B cell (primary cell): ENCODE data around the gene GMNC.
"Not testable (repeated sequence)": the region's sequence is repeated elsewhere in the genome, so short reads cannot be mapped to it uniquely, and the experiment has no call there.

Experiments
- CTCF ChIP-seq: fragments of 200-600 bp; IDR thresholded peaks from one replicate; pipeline ENCODE4 v1.8.0; 2022; ENCODE audit warnings: antibody characterized with exemption, mild to moderate bottlenecking
- EZH2 ChIP-seq: IDR thresholded peaks from 2 replicates; pipeline ENCODE4 v1.6.1; 2012; ENCODE audit warnings: borderline replicate concordance, low read depth, mild to moderate bottlenecking, moderate library complexity, low read length; ENCODE audit not compliant: insufficient read depth, poor library complexity, severe bottlenecking

GRCh38 chr3:190875061-190875460 is 12.6 kb upstream of the GMNC start:
- TF ChIP-seq CTCF, EZH2: not testable (repeated sequence)
